ENCODE measurements around the gene NTHL1. TPM values are rescaled to one million over a fixed set of nuclear protein-coding genes. Genes with fewer than 3 reads are reported as not detected.

NTHL1 gene
- total and polyA plus RNA-seq, 2 of the 13 experiments (the other 11 are each of a cell fraction or from before 2014, with no cell fraction given), result 47.5 to 64.9 TPM

DNA sequence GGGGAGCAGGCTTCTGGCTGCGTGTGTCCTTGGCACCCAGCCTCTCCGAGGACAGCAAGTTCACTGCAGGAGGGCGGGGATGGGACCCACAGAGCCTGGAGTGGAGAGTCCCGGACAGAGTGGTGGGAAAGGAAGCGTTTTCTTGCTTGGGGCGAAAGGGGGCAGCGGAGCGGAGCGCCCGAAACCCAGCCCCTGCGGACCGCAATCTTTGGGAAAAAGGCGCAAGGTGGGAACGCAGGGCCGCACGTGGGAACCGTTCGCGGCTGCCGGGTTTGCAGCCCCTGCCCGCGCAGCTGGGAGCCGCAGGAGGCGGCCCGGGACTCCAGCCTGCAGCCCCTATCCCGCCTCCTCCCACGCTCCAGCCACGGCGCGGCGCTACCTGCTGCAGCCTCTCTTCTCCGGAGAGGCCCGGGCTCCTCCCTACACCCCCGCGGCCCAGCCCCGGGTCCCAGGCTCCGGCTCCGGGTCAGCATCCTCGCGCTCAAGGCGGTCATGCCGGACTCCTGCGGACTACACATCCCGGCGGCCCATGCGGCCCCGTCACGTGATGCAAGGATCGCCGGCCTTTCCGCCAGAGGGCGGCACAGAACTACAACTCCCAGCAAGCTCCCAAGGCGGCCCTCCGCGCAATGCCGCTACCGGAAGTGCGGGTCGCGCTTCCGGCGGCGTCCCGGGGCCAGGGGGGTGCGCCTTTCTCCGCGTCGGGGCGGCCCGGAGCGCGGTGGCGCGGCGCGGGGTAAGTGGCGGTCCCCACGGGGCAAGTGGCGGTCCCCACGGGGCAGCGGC is at the start of gene NTHL1, which contains the start of gene TSC2 (continued):
- TF ChIP-seq ZNF570 (CRISPR knock-in tag; IDR thresholded peaks at IDR 0.05; ENCODE audit: borderline replicate concordance) (no peak), IRF9 (CRISPR knock-in tag; IDR thresholded peaks at IDR 0.05; ENCODE audit: borderline replicate concordance) (no peak), SOX6 (IDR thresholded peaks at IDR 0.05) (no peak), SOX6 (CRISPR knock-in tag; IDR thresholded peaks at IDR 0.05) (peak; percentile 65), IKZF4 (CRISPR knock-in tag; IDR thresholded peaks at IDR 0.05; ENCODE audit: borderline replicate concordance, low read depth, not compliant biosample characterization) (peak; percentile 50), KLF16 (CRISPR knock-in tag; IDR thresholded peaks at IDR 0.05) (peak in 1 of 2 experiments; percentile 27; a peak in 1 of 4 replicates), ZNF720 (CRISPR knock-in tag; IDR thresholded peaks at IDR 0.05) (no peak), ZNF879 (CRISPR knock-in tag; IDR thresholded peaks at IDR 0.05) (no peak), ZSCAN21 (CRISPR knock-in tag; IDR thresholded peaks at IDR 0.05; ENCODE audit: borderline replicate concordance) (0 out of 2 replicates have a peak, but pooled peaks have one; percentile 24), ZNF224 (CRISPR knock-in tag; IDR thresholded peaks at IDR 0.05) (peak; percentile 92; the same call in 1 of the 2 replicates), ZNF816 (CRISPR knock-in tag; IDR thresholded peaks at IDR 0.05; ENCODE audit: borderline replicate concordance) (peak; percentile 76; the same call in 1 of the 2 replicates), ZNF20 (CRISPR knock-in tag; IDR thresholded peaks at IDR 0.05) (no peak), ZNF878 (CRISPR knock-in tag; IDR thresholded peaks at IDR 0.05) (no peak; the same call in 1 of the 2 replicates), AKAP8 (CRISPR knock-in tag; IDR thresholded peaks at IDR 0.05) (no peak; the same call in 1 of the 2 replicates), SMYD3 (CRISPR knock-in tag; IDR thresholded peaks at IDR 0.05) (no peak), ZNF318 (CRISPR knock-in tag; IDR thresholded peaks at IDR 0.05) (0 out of 2 replicates have a peak, but pooled peaks have one; percentile 25), MXD4 (CRISPR knock-in tag; IDR thresholded peaks at IDR 0.05) (peak; percentile 71), SUZ12 (IDR thresholded peaks at IDR 0.05; ENCODE audit: low read depth, low read length) (peak; percentile 90), KLF11 (CRISPR knock-in tag; IDR thresholded peaks at IDR 0.05) (no peak), RFX1 (IDR thresholded peaks at IDR 0.05) (no peak)
- TF ChIP-seq, protein P1, sequence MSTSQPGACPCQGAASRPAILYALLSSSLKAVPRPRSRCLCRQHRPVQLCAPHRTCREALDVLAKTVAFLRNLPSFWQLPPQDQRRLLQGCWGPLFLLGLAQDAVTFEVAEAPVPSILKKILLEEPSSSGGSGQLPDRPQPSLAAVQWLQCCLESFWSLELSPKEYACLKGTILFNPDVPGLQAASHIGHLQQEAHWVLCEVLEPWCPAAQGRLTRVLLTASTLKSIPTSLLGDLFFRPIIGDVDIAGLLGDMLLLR (CRISPR knock-in tag; IDR thresholded peaks at IDR 0.05), result no peak; the same call in none of the 2 replicates
